Measurements from ENCODE around the gene GPX1.
"Not testable (repeated sequence)": the region's sequence is repeated elsewhere in the genome, so short reads cannot be mapped to it uniquely, and the experiment has no call there.

The GPX1 gene

GRCh38 chr3:49385617-49386016 lies 27.5 kb upstream of the GPX1 start:
- no peak overlapping the region for H3K4me3 ChIP-seq (ENCODE audit: low read length)
- H3K27ac ChIP-seq (ENCODE audit: low read depth, low read length): no peak overlapping the region
- H3K4me1 ChIP-seq (ENCODE audit: control insufficient read depth, insufficient read depth, low read length): no peaks in the 10 kb centered on the region

GRCh38 chr3:49383387-49383786 lies 25.2 kb upstream of the GPX1 start:
- Histone ChIP-seq H3K27me3 (ENCODE audit: control insufficient read depth, insufficient read depth, low read length) (no peaks in the 10 kb centered on the region), H3K9ac (ENCODE audit: low read length) (no peak overlapping the region), H3K4me3 (ENCODE audit: low read length) (no peak overlapping the region), H3K27ac (ENCODE audit: low read depth, low read length) (no peak overlapping the region), H3K4me1 (ENCODE audit: control insufficient read depth, insufficient read depth, low read length) (no peaks in the 10 kb centered on the region), H3K36me3 (ENCODE audit: control insufficient read depth, insufficient read depth, low read length) (no peaks in the 10 kb centered on the region)

More at GRCh38 chr3:49385617-49386016, 27.5 kb upstream of the GPX1 start:
- H3K9ac ChIP-seq (ENCODE audit: low read length): no peak overlapping the region
- H3K36me3 ChIP-seq (ENCODE audit: control insufficient read depth, insufficient read depth, low read length): no peaks in the 10 kb centered on the region
- no peaks in the 10 kb centered on the region for H3K27me3 ChIP-seq (ENCODE audit: control insufficient read depth, insufficient read depth, low read length)

DNA sequence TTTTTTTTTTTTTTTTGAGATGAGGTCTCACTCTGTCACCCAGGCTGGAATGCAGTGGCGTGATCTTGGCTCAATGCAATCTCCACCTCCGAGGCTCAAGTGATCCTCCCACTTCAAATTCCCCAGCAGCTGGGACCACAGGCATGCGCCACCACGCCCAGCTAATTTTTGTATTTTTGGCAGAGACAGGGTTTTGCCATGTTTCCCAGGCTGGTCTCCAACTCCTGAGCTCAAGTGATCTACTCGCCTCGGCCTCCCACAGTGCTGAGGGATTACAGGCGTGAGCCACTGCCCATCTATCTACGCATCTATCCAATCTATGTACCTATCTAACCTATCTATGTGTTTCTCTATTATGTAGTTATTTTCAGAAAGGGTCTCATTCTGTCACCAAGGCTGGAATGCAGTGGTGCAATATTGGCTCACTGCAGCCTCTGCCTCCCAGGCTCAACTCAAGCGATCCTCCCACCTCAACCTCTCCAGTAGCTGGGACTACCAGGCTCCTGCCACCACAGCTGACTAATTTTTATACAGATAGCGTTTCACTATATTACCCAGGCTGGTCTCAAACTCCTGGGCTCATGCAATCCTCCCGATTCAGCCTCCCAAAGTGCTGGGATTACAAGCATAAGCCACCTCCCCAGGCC lies 20.2 kb upstream of the GPX1 start:
- H3K4me3 ChIP-seq (ENCODE audit: low read length): no peak overlapping the region
- no peak overlapping the region for H3K9ac ChIP-seq (ENCODE audit: low read length)
- H3K27me3 ChIP-seq (ENCODE audit: control insufficient read depth, insufficient read depth, low read length): no peaks in the 10 kb centered on the region
- H3K36me3 ChIP-seq (ENCODE audit: control insufficient read depth, insufficient read depth, low read length): peaks cover 2% of the 10 kb centered on the region
- H3K4me1 ChIP-seq (ENCODE audit: control insufficient read depth, insufficient read depth, low read length): no peaks in the 10 kb centered on the region
- H3K27ac ChIP-seq (ENCODE audit: low read depth, low read length): no peak overlapping the region

DNA sequence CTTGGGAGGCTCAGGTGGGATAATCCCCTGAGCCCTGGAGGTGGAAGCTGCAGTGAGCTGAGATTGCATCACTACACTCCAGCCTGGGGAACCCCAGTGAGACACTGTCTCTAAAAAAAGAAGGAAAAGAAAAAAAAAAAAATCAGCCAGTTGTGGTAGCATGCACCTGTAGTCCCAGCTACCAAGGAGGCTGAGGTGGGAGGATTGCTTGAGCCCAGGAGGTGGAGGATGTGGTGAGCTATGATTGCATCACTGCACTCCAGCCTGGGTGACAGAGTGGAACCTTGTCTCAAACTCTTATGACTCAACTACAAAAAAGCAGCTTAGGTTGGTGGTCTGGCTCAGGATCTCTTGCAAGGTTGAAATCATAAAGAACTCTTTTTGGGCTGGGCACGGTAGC lies 19.3 kb upstream of the GPX1 start:
- Histone ChIP-seq H3K4me1 (ENCODE audit: control insufficient read depth, insufficient read depth, low read length) (no peaks in the 10 kb centered on the region), H3K4me3 (ENCODE audit: low read length) (no peak overlapping the region), H3K9ac (ENCODE audit: low read length) (no peak overlapping the region), H3K27ac (ENCODE audit: low read depth, low read length) (no peak overlapping the region), H3K36me3 (ENCODE audit: control insufficient read depth, insufficient read depth, low read length) (peaks cover 7% of the 10 kb centered on the region), H3K27me3 (ENCODE audit: control insufficient read depth, insufficient read depth, low read length) (no peaks in the 10 kb centered on the region)

DNA sequence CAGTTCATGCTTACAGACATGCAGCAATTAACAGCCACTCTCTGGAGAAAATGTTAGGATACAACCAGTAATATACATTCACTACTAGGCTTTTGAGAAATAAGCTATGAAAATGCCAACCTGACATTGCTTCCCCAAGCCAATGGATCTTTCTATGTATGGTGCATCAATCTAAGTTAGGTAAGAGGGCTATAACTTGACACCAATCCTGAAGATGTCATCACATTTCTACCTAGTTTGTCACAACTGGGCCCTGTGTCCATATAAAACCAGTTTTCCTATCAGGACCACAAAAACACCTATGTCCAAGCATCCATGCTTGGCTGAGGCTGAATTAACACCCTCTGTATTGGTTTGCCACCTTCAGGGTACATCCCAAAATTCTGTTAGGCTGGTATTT lies 13.8 kb upstream of the GPX1 start:
- Histone ChIP-seq H3K4me1 (ENCODE audit: control insufficient read depth, insufficient read depth, low read length) (no peaks in the 10 kb centered on the region), H3K27ac (ENCODE audit: low read depth, low read length) (no peak overlapping the region), H3K9ac (ENCODE audit: low read length) (no peak overlapping the region), H3K36me3 (ENCODE audit: control insufficient read depth, insufficient read depth, low read length) (peaks cover 27% of the 10 kb centered on the region), H3K4me3 (ENCODE audit: low read length) (no peak overlapping the region), H3K27me3 (ENCODE audit: control insufficient read depth, insufficient read depth, low read length) (no peaks in the 10 kb centered on the region)

- H3K36me3 ChIP-seq (ENCODE audit: control insufficient read depth, insufficient read depth, low read length): peaks cover 34% of the 10 kb centered on the region
- H3K4me3 ChIP-seq (ENCODE audit: low read length): no peak overlapping the region
- H3K9ac ChIP-seq (ENCODE audit: low read length): no peak overlapping the region
- H3K27me3 ChIP-seq (ENCODE audit: control insufficient read depth, insufficient read depth, low read length): no peaks in the 10 kb centered on the region
- H3K4me1 ChIP-seq (ENCODE audit: control insufficient read depth, insufficient read depth, low read length): no peaks in the 10 kb centered on the region
- H3K27ac ChIP-seq (ENCODE audit: low read depth, low read length): no peak overlapping the region
Observed at GRCh38 chr3:49370585-49371290, 12.6 kb upstream of the GPX1 start.

DNA sequence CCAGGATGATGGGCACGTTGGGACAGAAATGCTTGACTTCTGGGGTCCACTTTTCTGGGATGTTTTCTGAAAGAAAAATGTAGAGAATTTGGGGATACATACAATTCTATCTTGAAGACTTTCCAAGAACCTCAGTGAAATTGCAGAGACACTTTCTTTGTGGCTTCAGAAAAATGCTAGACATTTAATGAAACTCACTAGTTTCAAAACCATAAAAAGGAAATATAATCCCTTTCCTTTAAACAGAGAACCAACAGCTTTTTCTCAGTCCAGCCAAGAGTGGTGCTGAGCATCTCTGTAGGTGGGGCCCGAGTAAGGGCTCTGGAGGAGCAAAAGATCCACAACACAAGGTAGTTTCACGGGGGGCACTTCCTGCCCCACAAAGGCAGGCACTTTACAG lies 4.4 kb upstream of the GPX1 start:
- H3K27me3 ChIP-seq (ENCODE audit: control insufficient read depth, insufficient read depth, low read length): no peaks in the 10 kb centered on the region
- H3K36me3 ChIP-seq (ENCODE audit: control insufficient read depth, insufficient read depth, low read length): peaks cover 29% of the 10 kb centered on the region
- no peak overlapping the region for H3K4me3 ChIP-seq (ENCODE audit: low read length)
- H3K27ac ChIP-seq (ENCODE audit: low read depth, low read length): no peak overlapping the region
- H3K4me1 ChIP-seq (ENCODE audit: control insufficient read depth, insufficient read depth, low read length): no peaks in the 10 kb centered on the region
- no peak overlapping the region for H3K9ac ChIP-seq (ENCODE audit: low read length)

DNA sequence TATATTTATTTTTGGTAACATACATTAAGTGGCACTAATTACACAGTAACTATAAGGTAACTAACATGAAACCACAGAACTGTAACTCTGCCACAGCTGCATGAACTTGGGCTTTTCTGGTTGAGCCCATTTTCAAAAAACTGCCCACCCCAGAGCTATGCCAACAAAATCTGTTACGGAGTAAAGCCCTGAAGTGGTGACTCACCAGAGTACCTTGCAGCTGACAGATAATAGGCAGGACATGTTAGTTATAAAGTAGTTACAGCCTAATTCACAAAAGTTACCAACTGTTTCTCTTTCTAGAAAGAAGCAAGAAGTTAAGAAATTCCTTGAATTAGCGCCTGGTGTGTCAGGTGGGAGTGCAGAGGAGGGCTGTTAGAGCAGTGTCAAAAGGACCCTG lies 1.5 kb upstream of the GPX1 start:
- Histone ChIP-seq H3K4me3 (ENCODE audit: low read length) (no peak overlapping the region), H3K27me3 (ENCODE audit: control insufficient read depth, insufficient read depth, low read length) (no peaks in the 10 kb centered on the region), H3K36me3 (ENCODE audit: control insufficient read depth, insufficient read depth, low read length) (peaks cover 25% of the 10 kb centered on the region), H3K27ac (ENCODE audit: low read depth, low read length) (peak overlapping the region; percentile 87), H3K4me1 (ENCODE audit: control insufficient read depth, insufficient read depth, low read length) (no peaks in the 10 kb centered on the region), H3K9ac (ENCODE audit: low read length) (no peak overlapping the region)

GRCh38 chr3:49358884-49359225 lies 702 bp upstream of the GPX1 start:
- peaks cover 25% of the 10 kb centered on the region for H3K36me3 ChIP-seq (ENCODE audit: control insufficient read depth, insufficient read depth, low read length)

DNA sequence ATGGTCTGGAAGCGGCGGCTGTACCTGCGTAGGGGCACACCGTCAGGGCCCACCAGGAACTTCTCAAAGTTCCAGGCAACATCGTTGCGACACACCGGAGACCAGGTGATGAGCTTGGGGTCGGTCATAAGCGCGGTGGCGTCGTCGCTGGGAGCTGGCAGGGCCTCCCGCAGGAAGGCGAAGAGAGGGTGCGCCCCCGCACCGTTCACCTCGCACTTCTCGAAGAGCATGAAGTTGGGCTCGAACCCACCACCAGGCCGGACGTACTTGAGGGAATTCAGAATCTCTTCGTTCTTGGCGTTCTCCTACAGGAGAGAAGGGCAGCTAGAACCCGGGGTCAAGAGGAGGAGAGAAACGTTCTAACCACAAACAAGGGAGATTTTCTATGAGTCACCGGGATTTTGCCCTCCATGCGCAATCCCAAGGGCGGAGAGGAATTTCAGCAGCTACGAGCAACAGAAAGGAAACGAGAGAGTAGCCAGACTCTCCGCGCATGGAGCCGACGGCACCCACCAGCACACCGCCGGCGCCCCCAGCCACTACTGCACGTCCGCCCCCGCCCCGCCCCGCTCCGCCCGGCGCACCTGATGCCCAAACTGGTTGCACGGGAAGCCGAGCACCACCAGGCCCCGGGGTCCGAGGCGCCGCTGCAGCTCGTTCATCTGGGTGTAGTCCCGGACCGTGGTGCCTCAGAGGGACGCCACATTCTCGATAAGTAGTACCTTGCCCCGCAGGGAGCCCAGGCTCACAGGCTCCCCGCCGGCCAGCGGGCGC lies 523 bp downstream of the GPX1 start:
- Histone ChIP-seq H3K27ac (ENCODE audit: low read depth, low read length) (peak overlapping the region; percentile 87), H3K9ac (ENCODE audit: low read length) (peak overlapping the region; percentile 61), H3K36me3 (ENCODE audit: control insufficient read depth, insufficient read depth, low read length) (peaks cover 25% of the 10 kb centered on the region), H3K4me3 (ENCODE audit: low read length) (peak overlapping the region; percentile 89)
- not testable (repeated sequence) for H3K4me1 ChIP-seq (ENCODE audit: control insufficient read depth, insufficient read depth, low read length); H3K27me3 ChIP-seq (ENCODE audit: control insufficient read depth, insufficient read depth, low read length)

More at GRCh38 chr3:49358884-49359225, 702 bp upstream of the GPX1 start:
- peak overlapping the region; percentile 87 for H3K27ac ChIP-seq (ENCODE audit: low read depth, low read length)
- H3K27me3 ChIP-seq (ENCODE audit: control insufficient read depth, insufficient read depth, low read length): no peaks in the 10 kb centered on the region
- H3K4me3 ChIP-seq (ENCODE audit: low read length): peak overlapping the region; percentile 89
- H3K4me1 ChIP-seq (ENCODE audit: control insufficient read depth, insufficient read depth, low read length): no peaks in the 10 kb centered on the region
- no peak overlapping the region for H3K9ac ChIP-seq (ENCODE audit: low read length)

- peak overlapping the region; percentile 89 for H3K4me3 ChIP-seq (ENCODE audit: low read length)
- H3K4me1 ChIP-seq (ENCODE audit: control insufficient read depth, insufficient read depth, low read length); H3K9ac ChIP-seq (ENCODE audit: low read length); H3K27me3 ChIP-seq (ENCODE audit: control insufficient read depth, insufficient read depth, low read length): not testable (repeated sequence)
- peaks cover 22% of the 10 kb centered on the region for H3K36me3 ChIP-seq (ENCODE audit: control insufficient read depth, insufficient read depth, low read length)
- peak overlapping the region; percentile 87 for H3K27ac ChIP-seq (ENCODE audit: low read depth, low read length)
Observed at GRCh38 chr3:49357095-49357442, 1.1 kb downstream of the GPX1 start.

DNA sequence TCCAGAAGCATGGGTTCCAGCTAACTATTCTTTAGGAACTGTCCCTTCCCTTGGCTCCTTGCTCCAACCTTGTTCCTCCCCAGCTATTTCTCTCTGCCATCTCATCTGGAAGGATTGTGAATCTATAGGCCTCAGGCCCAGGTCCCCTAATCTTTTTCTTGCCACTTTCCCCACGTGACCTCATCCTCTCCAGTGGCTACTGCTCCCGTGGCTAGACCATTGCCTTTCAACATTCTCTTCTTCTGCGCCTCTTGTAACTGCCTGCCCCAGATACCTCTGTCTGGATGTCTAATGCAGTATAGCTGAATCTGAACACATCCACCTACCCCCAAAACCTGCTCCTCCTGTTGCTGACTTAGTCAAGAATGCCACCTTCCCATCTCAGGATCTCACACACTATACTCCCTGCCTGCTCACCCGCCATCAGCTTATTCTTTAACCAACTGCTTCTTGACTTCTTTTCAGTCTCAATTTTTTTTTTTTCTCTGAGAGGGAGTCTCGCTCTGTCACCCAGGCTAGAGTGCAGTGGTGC lies 5.2 kb downstream of the GPX1 start:
- H3K36me3 ChIP-seq (ENCODE audit: control insufficient read depth, insufficient read depth, low read length): peaks cover 3% of the 10 kb centered on the region
- no peak overlapping the region for H3K9ac ChIP-seq (ENCODE audit: low read length)
- H3K4me3 ChIP-seq (ENCODE audit: low read length): no peak overlapping the region
- no peak overlapping the region for H3K27ac ChIP-seq (ENCODE audit: low read depth, low read length)
- no peaks in the 10 kb centered on the region for H3K27me3 ChIP-seq (ENCODE audit: control insufficient read depth, insufficient read depth, low read length)
- no peaks in the 10 kb centered on the region for H3K4me1 ChIP-seq (ENCODE audit: control insufficient read depth, insufficient read depth, low read length)
